Measurements from ENCODE around the gene TERT.

GRCh38 chr5:1295650-1296037 is 776 bp upstream of the TERT start:
- TF ChIP-seq CTCF (IDR thresholded peaks at IDR 0.05) (no peak), EZH2 (IDR thresholded peaks at IDR 0.05; ENCODE audit: borderline replicate concordance, insufficient read depth, low read depth, low read length, poor library complexity, severe bottlenecking) (no peak)
